ENCODE measurements around the gene GOLGA8A.
"Not testable (repeated sequence)": the region's sequence is repeated elsewhere in the genome, so short reads cannot be mapped to it uniquely, and the experiment has no call there.

Gene GOLGA8A

DNA sequence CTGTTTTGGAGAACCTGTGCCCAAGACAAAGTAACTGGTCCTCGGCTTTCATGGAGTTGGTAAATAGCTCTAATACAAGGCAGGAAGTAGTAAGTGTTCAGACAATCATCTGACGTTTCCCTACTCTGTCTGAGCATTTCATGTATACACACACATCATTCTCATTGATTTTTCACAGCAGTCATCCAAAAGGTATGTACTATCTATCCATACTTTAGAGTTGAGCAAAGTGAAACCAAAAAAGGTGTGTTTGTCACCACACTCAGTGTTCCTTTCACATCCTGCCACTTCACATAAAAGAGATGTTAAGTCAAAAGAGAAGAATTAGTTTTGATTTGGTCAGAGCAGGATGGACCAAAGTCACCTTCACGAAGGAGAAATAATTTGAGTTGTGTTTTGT is 33.7 kb downstream of the GOLGA8A start:
- DNase-seq: not testable (repeated sequence)

DNA sequence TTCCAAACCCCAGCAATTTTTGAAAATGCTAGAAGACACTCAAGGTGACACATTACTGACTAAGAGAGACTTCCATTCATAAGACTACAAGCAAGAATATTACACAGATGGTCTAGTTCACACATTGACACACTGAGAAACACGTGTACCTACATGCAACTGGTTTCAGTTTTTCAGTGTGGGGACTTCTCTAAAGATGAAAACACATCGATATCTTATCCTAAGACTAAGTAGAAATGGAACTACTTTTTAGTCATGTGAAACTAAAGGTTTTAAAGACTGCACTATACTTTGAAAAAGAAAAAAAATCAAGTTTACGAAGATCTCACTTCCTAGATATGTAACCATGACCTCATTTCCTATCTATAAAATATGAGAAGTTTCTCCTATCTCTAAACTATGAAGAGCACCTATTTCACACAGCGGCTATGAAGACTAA is 34.4 kb downstream of the GOLGA8A start:
- DNase-seq: not testable (repeated sequence)

DNA sequence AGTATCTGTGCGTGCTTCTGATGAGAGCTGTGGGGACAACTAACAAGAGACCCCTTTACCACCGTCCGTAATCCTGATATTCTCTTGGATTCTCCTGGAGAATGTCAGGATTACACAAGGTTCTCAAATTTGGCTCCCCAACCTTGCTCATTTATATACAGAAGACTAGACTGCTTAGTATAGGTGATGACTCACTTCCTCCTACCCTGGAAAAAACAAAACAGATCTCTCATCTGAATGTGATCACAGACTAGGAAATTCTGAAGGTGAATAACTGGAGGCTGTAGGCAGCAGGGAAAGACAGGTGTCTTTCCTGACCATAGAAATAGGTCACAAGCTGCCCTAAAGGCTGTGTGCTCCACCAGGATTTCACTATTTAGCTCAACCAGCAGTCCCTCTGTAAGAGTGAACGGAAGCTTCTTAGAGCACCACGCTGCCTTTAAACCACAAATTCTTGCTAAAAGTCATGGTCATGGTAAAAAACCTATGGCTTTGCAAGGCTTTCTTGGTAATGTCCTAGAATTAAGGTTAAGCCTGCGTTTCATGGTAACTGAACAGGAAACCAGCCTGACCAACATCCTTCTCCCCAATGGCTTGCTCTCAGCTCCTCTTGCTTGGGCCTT is 39.9 kb downstream of the GOLGA8A start:
- DNase-seq: not testable (repeated sequence)

DNA sequence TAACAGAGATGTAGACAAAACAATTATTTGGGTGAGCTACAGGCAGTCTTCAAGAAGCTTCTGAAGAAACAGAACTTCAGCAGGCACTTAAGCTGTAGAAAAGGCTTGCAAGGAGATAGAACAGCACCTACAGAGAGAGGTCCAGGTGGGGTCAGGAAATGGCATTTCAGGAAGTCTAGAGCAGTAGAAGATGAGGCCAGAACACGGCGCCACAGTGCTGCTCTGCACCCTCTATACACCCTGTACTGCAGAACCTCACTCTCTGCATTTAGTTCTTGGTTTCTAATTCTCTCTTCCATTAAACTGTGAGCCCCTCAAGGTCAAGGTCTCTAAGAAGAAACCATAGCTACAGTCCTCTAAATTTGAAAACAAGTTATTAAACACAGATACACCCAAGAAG is 44.6 kb downstream of the GOLGA8A start:
- DNase-seq: not testable (repeated sequence)

DNA sequence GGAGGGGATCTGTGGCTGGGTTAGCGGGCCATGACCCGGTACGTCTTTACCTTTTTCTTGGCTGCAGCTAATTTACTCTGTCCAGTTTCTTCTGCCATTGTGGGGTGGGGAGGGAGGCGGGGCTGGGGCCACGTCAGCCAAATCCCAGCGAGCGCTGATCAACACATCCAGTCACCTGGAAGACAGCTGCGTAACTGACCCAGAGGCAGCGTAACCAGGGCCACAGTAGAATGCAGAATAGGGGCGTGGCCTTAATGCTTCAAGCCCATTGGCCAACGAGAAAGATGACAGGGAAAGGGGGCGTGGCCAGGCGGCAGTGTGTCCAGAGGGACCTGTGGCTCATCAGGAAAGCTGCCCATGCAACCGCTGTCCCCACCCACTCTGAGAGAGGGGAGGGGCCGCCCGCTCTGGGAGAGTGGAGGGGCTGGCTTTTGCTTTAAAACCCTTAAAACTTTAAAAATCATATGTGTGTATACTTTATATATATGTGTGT is 48.0 kb downstream of the GOLGA8A start:
- DNase-seq: not testable (repeated sequence)

Data from activated T-cell treated with anti-CD3 and anti-CD28 coated beads for 4 hours (primary cell).